A673 (cell line): Measurements from ENCODE around the gene HAAO. TPM values are rescaled to one million over a fixed set of nuclear protein-coding genes. Genes with fewer than 3 reads are reported as not detected.

Experiments
- BruUV-seq: library from RNA; stranded (reverse); fragments of 400-500 nt; replicated peaks from 2 replicates; lab custom pipeline; 2021; lab: Mats Ljungman, UMichigan
- CTCF ChIA-PET: fragments of 300-600 bp; sonication (Branson Sonifier 250); formaldehyde crosslinking; loops from one replicate; lab custom pipeline; 2022; ENCODE audit warnings: antibody characterized with exemption; lab: Charles Lee
- POLR2A ChIA-PET: fragments of 300-600 bp; sonication (Branson Sonifier 250); formaldehyde crosslinking; loops from one replicate; lab custom pipeline; 2022; ENCODE audit warnings: antibody characterized with exemption; ENCODE audit not compliant: low non-redundant PET; lab: Charles Lee
- DNase-seq: peaks from one replicate; pipeline ENCODE4 v3.0.0-alpha.2; 2015; ENCODE audit warnings: low spot score
- H3K27ac ChIP-seq: fragments of 200-600 bp; sonication (generic); 2 replicates; pipeline ENCODE4 v1.5.1; 2016; ENCODE audit warnings: mixed run types, low read depth, mild to moderate bottlenecking, mixed read lengths, antibody characterized with exemption, low read length; ENCODE audit not compliant: poor library complexity, severe bottlenecking
- H3K27me3 ChIP-seq: fragments of 200-600 bp; sonication (generic); replicated peaks from 2 replicates; pipeline ENCODE4 v1.6.1; 2017; ENCODE audit warnings: mixed run types, low read depth, mild to moderate bottlenecking, mixed read lengths, antibody characterized with exemption, low read length; ENCODE audit not compliant: insufficient read depth, poor library complexity
- H3K36me3 ChIP-seq: fragments of 200-600 bp; sonication (generic); 2 replicates; pipeline ENCODE4 v1.6.1; 2016; ENCODE audit warnings: mixed run types, mild to moderate bottlenecking, mixed read lengths, antibody characterized with exemption, low read length; ENCODE audit not compliant: insufficient read depth, poor library complexity, severe bottlenecking
- H3K4me1 ChIP-seq: fragments of 200-600 bp; sonication (generic); 2 replicates; pipeline ENCODE4 v1.6.1; 2017; ENCODE audit warnings: mixed run types, mild to moderate bottlenecking, mixed read lengths, antibody characterized with exemption, low read length; ENCODE audit not compliant: insufficient read depth, poor library complexity, severe bottlenecking
- H3K4me3 ChIP-seq: fragments of 200-600 bp; sonication (generic); 2 replicates; pipeline ENCODE4 v1.5.1; 2016; ENCODE audit warnings: low read depth, mixed run types, mild to moderate bottlenecking, mixed read lengths, low read length; ENCODE audit not compliant: poor library complexity, severe bottlenecking
- H3K9me3 ChIP-seq: fragments of 200-600 bp; sonication (generic); 2 replicates; pipeline ENCODE4 v1.6.1; 2016; ENCODE audit warnings: mixed run types, low read depth, mild to moderate bottlenecking, mixed read lengths, antibody characterized with exemption, low read length; ENCODE audit not compliant: poor library complexity, severe bottlenecking
- EZH2 ChIP-seq: fragments of 200-600 bp; sonication (generic); IDR thresholded peaks from 2 replicates; pipeline ENCODE4 v1.6.1; 2017; ENCODE audit warnings: borderline replicate concordance, low read depth, mild to moderate bottlenecking, mixed read lengths, antibody characterized with exemption, low read length; ENCODE audit not compliant: poor library complexity, severe bottlenecking
- intact Hi-C: fragments of 100-400 bp; cut with micrococcal nuclease; formaldehyde crosslinking; loops from one replicate; pipeline ENCODE4 v1.10.0; 2022; ENCODE audit not compliant: unreplicated experiment
- total RNA-seq: library from RNA; stranded (reverse); gene quantifications from 2 replicates; pipeline ENCODE4 v1.2.3, GENCODE V29; 2021
- TF ChIP-seq, protein P1 (sequence below): fragments of 300-800, 200-600 bp; sonication (generic); conservative IDR thresholded peaks from 2 replicates; pipeline ENCODE4 v1.5.1; 2017; ENCODE audit warnings: low read depth, mild to moderate bottlenecking, antibody characterized with exemption, low read length, moderate library complexity, mixed read lengths

Gene HAAO
- total RNA-seq, 1 experiment from 2014 or later = 2.4 TPM

DNA sequence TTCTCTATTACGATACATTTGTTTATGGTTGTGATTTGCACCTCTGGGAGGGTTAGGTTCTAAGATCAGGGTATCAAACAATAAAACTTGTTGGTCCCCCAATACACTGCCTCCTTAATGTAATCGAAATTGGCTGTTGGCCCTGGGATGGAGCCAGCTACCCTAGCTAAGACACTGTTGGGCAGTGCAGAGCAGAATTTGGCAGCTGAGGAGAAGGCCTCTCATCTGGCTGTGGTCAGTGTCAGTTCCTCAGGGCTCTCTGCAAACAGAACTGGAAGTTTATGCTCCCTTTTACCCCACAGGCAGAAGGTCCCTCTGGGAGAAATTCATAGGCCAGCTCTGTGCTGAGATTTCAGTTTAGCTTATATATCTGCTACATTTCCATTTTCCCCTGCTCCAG is 8.6 kb upstream of the HAAO start:
- H3K4me1 ChIP-seq = peaks cover 4% of the 10 kb centered on the region
- H3K9me3 ChIP-seq = no peaks in the 10 kb centered on the region
- intact Hi-C loops = no loop called here
- no peaks in the 10 kb centered on the region for H3K27me3 ChIP-seq
- no peak overlapping the region for H3K4me3 ChIP-seq
- ChIA-PET CTCF (no interaction called here), POLR2A (interaction anchor here (0.6 kb wide), 2 partner anchors 23 to 32 kb away, joined by 3 read pairs; no protein-coding TSS in a partner anchor)
- no peak for TF ChIP-seq EZH2
- TF ChIP-seq, protein P1, sequence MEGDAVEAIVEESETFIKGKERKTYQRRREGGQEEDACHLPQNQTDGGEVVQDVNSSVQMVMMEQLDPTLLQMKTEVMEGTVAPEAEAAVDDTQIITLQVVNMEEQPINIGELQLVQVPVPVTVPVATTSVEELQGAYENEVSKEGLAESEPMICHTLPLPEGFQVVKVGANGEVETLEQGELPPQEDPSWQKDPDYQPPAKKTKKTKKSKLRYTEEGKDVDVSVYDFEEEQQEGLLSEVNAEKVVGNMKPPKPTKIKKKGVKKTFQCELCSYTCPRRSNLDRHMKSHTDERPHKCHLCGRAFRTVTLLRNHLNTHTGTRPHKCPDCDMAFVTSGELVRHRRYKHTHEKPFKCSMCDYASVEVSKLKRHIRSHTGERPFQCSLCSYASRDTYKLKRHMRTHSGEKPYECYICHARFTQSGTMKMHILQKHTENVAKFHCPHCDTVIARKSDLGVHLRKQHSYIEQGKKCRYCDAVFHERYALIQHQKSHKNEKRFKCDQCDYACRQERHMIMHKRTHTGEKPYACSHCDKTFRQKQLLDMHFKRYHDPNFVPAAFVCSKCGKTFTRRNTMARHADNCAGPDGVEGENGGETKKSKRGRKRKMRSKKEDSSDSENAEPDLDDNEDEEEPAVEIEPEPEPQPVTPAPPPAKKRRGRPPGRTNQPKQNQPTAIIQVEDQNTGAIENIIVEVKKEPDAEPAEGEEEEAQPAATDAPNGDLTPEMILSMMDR = no peak
- H3K36me3 ChIP-seq = no peaks in the 10 kb centered on the region
- DNase-seq = no peak
- H3K27ac ChIP-seq = no peak overlapping the region
- BruUV-seq = no TSS peak

DNA sequence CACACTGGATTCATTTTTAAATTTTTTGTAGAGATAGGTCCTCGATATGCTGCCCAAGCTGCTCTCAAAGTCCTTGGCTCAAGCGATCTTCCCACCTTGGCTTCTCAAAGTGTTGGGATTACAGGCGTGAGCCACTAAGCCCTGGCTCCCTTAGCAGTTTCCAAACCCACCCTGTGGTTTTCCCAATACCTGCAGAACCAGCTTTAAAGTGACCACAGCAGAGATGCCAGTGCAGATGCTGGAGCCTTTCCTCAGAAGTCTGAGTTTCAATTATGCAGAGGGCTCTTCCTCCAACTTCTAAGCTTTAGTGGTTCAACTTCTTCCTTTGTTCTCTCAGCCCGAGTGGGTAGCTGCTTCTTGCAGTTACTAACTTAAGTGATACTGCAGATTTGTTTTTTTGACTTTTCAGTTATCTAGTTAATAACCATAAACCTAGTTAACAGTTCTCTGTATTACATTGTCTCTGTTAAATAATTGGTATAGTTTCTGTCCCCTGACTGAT is 8.1 kb upstream of the HAAO start:
- BruUV-seq = no TSS peak
- CTCF ChIA-PET = no interaction called here
- POLR2A ChIA-PET = interaction anchor here (0.6 kb wide), 1 partner anchor 22 kb away, joined by 3 read pairs; no protein-coding TSS in a partner anchor
- Histone ChIP-seq H3K4me3 (no peak overlapping the region), H3K4me1 (peaks cover 4% of the 10 kb centered on the region), H3K36me3 (no peaks in the 10 kb centered on the region), H3K27me3 (no peaks in the 10 kb centered on the region), H3K27ac (no peak overlapping the region), H3K9me3 (no peaks in the 10 kb centered on the region)
- intact Hi-C loops = no loop called here
- TF ChIP-seq, protein P1 = no peak
- no peak for TF ChIP-seq EZH2
- no peak for DNase-seq

DNA sequence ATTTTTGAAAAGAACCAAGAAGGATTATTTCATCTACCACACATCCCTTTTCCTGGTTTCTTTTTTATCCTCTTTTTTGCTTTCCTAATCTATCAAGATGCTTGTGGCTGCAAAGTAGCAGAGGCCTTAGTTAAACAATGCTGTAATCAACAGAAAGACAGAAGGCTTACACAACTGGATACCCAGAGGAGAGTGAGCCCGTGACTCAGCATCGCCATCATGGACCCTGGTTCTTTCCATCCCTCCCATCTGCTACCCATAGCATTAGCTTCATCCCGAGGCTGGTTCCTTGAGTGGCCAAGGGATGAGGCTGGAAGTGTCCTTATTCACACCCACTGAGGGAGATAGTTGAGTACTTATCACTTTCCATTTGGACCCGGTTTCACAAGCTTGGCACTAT is 7.5 kb upstream of the HAAO start:
- H3K4me3 ChIP-seq = no peak overlapping the region
- TF ChIP-seq EZH2 = no peak
- TF ChIP-seq, protein P1 = no peak
- intact Hi-C loops = loop anchor here (10.0 kb wide), 1 partner anchor 305 kb away; the partner anchor contains the start of gene KCNG3
- no peaks in the 10 kb centered on the region for H3K9me3 ChIP-seq
- H3K36me3 ChIP-seq = no peaks in the 10 kb centered on the region
- ChIA-PET CTCF (no interaction called here), POLR2A (no interaction called here)
- no peaks in the 10 kb centered on the region for H3K27me3 ChIP-seq
- DNase-seq = no peak
- H3K4me1 ChIP-seq = peaks cover 4% of the 10 kb centered on the region
- BruUV-seq = no TSS peak
- no peak overlapping the region for H3K27ac ChIP-seq
